ENCODE data around the gene EDC4.
"Not testable (repeated sequence)": the region's sequence is repeated elsewhere in the genome, so short reads cannot be mapped to it uniquely, and the experiment has no call there.

The EDC4 gene

GRCh38 chr16:67915496-67915769, 42.6 kb downstream of the EDC4 start:
- DNase-seq: not testable (repeated sequence)

GRCh38 chr16:67915831-67916723, 43.2 kb downstream of the EDC4 start:
- no peak for DNase-seq

GRCh38 chr16:67917140-67917851, 44.4 kb downstream of the EDC4 start:
- DNase-seq: no peak

GRCh38 chr16:67917852-67918236, 45.0 kb downstream of the EDC4 start:
- peak in 1 of 5 experiments; percentile 22 for DNase-seq

GRCh38 chr16:67919622-67920221, 46.9 kb downstream of the EDC4 start:
- no peak for DNase-seq

DNA sequence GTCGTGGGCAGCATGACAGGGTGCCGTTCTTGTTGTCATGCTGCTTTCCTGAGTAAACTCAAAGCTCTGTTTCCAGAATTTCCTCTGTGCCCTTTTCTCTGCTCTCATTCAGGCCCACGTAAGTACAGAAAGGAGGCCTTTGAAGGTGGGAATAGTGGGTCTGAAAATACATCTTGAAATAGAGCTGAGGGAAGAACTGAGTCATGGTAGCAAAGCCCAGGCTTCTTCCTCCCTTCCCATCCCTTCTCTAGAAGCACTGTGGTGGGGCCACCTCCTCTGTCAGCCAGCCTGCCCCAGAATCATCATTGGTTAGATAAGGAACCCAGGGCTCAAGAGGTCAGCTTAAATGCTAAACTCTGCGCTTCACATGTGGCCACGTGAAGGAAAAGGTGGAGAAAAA, 49.4 kb downstream of the EDC4 start:
- no peak for DNase-seq

GRCh38 chr16:67922740-67923139, 49.9 kb downstream of the EDC4 start:
- no peak for DNase-seq

- DNase-seq: no peak
Observed at GRCh38 chr16:67923414-67924116, 50.7 kb downstream of the EDC4 start.

- DNase-seq: no peak
Observed at GRCh38 chr16:67924140-67924906, 51.5 kb downstream of the EDC4 start.

DNA sequence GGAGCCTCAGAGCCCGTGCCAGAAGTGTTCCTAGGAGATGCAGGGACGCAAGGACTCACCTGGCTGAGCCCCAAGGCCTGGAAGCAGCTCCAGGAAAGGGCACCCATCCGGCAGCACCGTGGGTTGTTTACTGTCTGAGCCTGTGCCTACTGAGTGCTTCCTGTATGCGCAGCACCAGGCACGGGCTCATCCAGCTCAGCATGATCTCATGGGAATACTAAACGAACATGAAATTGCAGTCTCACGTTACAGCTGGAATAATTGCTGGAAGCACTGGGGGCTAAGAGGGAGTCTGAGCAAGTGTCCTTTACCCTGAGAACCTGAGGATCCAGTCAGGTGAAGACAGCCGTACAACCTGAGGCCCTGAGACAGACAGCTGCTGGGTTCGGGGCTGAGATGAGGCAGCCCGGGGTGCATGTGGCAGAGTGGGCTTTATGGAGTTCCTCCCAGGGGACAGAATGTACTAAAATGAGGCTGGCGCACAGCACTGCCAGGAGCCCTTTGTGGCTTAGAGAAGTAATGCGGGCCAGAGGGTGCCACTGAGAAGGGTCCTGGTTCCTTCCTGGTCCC, 53.4 kb downstream of the EDC4 start:
- no peak for DNase-seq

DNA sequence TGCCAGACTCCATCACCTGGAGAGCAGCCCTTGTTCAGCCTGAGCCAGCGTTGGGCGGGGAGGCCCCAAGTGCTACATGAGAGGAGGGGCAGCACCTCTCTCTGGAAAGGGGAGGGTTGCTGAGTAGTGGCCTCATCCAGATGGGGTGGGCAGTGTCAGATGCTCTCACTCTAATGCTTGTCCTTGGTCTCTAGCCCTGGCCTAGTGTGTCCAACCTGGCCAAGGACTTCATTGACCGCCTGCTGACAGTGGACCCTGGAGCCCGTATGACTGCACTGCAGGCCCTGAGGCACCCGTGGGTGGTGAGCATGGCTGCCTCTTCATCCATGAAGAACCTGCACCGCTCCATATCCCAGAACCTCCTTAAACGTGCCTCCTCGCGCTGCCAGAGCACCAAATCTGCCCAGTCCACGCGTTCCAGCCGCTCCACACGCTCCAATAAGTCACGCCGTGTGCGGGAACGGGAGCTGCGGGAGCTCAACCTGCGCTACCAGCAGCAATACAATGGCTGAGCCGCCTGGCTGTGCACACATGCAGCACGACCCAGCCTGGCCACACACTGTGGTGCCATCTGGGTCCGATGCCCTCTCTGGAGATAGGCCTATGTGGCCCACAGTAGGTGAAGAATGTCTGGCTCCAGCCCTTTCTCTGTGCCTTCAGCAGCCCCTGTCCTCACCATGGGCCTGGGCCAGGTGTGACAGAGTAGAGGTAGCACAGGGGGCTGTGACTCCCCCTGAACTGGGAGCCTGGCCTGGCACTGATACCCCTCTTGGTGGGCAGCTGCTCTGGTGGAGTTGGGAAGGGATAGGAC, 54.5 kb downstream of the EDC4 start:
- no peak for DNase-seq

GRCh38 chr16:67928147-67928546, 55.3 kb downstream of the EDC4 start:
- no peak for DNase-seq

- peak; percentile 41 to 75 (median 64) for DNase-seq
Observed at GRCh38 chr16:67928561-67929364, 55.9 kb downstream of the EDC4 start.

DNA sequence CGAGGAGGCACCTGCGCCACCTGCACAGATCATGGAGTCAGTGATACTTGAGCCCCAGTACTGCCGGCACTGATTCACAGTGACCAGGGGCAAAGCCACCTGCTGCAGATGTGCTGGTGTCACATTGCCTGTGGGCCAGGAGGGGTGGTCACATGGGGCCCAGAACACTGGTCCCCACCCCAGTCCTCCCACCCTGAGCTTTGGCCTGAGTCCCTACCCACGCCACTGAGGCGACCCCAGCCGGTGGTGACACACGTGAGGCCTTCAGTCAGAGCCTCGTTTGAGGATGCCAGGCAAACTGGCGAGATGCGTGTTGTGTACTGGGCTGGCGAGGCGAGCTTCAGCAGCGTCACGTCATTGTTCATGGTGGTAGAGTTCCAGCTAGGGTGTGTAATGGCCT, 57.3 kb downstream of the EDC4 start:
- DNase-seq: no peak

- DNase-seq: no peak
Observed at GRCh38 chr16:67930678-67931211, 57.9 kb downstream of the EDC4 start.
